LHCN-M2 (cell line): ENCODE data around the gene MXRA7. TPM values are rescaled to one million over a fixed set of nuclear protein-coding genes. Genes with fewer than 3 reads are reported as not detected.

Experiments used
- DNase-seq: peaks from one replicate; pipeline ENCODE4 v3.0.0-alpha.2; 2012; ENCODE audit warnings: low read depth
- total RNA-seq: library from RNA; depleted of rRNA; stranded (reverse); fragments of >200 nt; gene quantifications from 2 replicates; pipeline ENCODE4 v1.2.3, GENCODE V29; 2014

MXRA7 gene
- total RNA-seq, 1 experiment from 2014 or later, result 568 TPM

- no peak for DNase-seq
These were observed 33.4 kb downstream of the MXRA7 start for GRCh38 chr17:76677406-76677805.

GRCh38 chr17:76676629-76677028 is 34.1 kb downstream of the MXRA7 start:
- DNase-seq, result no peak

- no peak for DNase-seq
These were observed 35.1 kb downstream of the MXRA7 start for GRCh38 chr17:76675648-76676047.

- DNase-seq, result no peak
These were observed 36.2 kb downstream of the MXRA7 start for GRCh38 chr17:76674600-76674999.

GRCh38 chr17:76673729-76674128 is 37.0 kb downstream of the MXRA7 start:
- no peak for DNase-seq

GRCh38 chr17:76672892-76673291 is 37.9 kb downstream of the MXRA7 start:
- DNase-seq, result no peak

GRCh38 chr17:76672270-76672851 is 38.4 kb downstream of the MXRA7 start:
- peak; percentile 51 for DNase-seq

GRCh38 chr17:76671912-76672262 is 38.9 kb downstream of the MXRA7 start:
- no peak for DNase-seq

- DNase-seq, result peak; percentile 100
These were observed 39.4 kb downstream of the MXRA7 start for GRCh38 chr17:76671123-76671911.

- no peak for DNase-seq
These were observed 40.0 kb downstream of the MXRA7 start for GRCh38 chr17:76670718-76671122.

GRCh38 chr17:76670020-76670717 is 40.6 kb downstream of the MXRA7 start:
- DNase-seq, result no peak

- no peak for DNase-seq
These were observed 42.8 kb downstream of the MXRA7 start for GRCh38 chr17:76667786-76668453.

GRCh38 chr17:76667491-76667755 is 43.3 kb downstream of the MXRA7 start:
- no peak for DNase-seq

GRCh38 chr17:76660656-76661042 is 50.1 kb downstream of the MXRA7 start:
- DNase-seq, result no peak

GRCh38 chr17:76659928-76660655 is 50.7 kb downstream of the MXRA7 start:
- DNase-seq, result no peak

GRCh38 chr17:76658242-76658662 is 52.5 kb downstream of the MXRA7 start:
- no peak for DNase-seq

- DNase-seq, result no peak
These were observed 53.1 kb downstream of the MXRA7 start for GRCh38 chr17:76657505-76658241.

GRCh38 chr17:76654408-76654807 is 56.4 kb downstream of the MXRA7 start:
- no peak for DNase-seq

GRCh38 chr17:76650504-76650903 is 60.3 kb downstream of the MXRA7 start:
- DNase-seq, result no peak

GRCh38 chr17:76646712-76647111 is 64.1 kb downstream of the MXRA7 start:
- no peak for DNase-seq

- DNase-seq, result no peak
These were observed 65.3 kb downstream of the MXRA7 start for GRCh38 chr17:76645481-76645880.
